Aorta (tissue), 4 donors: ENCODE measurements around the gene GAB1. TPM values are rescaled to one million over a fixed set of nuclear protein-coding genes. Genes with fewer than 3 reads are reported as not detected.

Source experiments
- microRNA-seq, 2 donors: library from miRNA; unstranded; fragments of <30 nt; microRNA quantifications; one replicate each; pipeline ENCODE4 v1.2.0, GENCODE V29; 2020
- polyA plus RNA-seq, 2 donors: library from polyadenylated mRNA; stranded (reverse); fragments of 200-250 nt; gene quantifications; one replicate each; pipeline ENCODE4 v1.2.3, GENCODE V29; 2013
- total RNA-seq, 2 donors: library from RNA; stranded (reverse); fragmentation: NEBNext Ultra II Directional; extraction: Animal tissue kit (Norgen Biotek cat#: 25700); gene quantifications; one replicate each; pipeline ENCODE4 v1.2.1, GENCODE V29; 2021
- donor health status: healthy with polysubstance abuse.
- donor health status: Bipolar disorder and iron deficiency.
- donor health status: DM: no; HTN: no; CAD: no.
- donor health status: DM: yes; HTN: yes; CAD: no.

Gene GAB1
- total and polyA plus RNA-seq, 4 donors = 10.5 to 107 (median 55.0) TPM

Small RNA genes within 50 kb of the gene (microRNA-seq; reads per million reads assigned to microRNA genes)
- 0 reads per million in 2 donors for gene MIR3139

Other genes with a start within 250 kb of the GAB1 start
- 10 to 100 TPM; 17.1 to 18.4 TPM for gene USP38, start 152.0 kb upstream of the GAB1 start, total RNA-seq
- 1 to 10 TPM; 4.9 to 6.6 TPM for gene USP38, start 152.0 kb upstream of the GAB1 start, polyA plus RNA-seq
- 10 to 100 TPM; 39.0 to 43.3 TPM for gene SMARCA5, start 176.8 kb downstream of the GAB1 start, total RNA-seq
- 10 to 100 TPM; 12.5 to 15.8 TPM for gene SMARCA5, start 176.8 kb downstream of the GAB1 start, polyA plus RNA-seq